ENCODE measurements around the gene GGCT.

The GGCT gene

DNA sequence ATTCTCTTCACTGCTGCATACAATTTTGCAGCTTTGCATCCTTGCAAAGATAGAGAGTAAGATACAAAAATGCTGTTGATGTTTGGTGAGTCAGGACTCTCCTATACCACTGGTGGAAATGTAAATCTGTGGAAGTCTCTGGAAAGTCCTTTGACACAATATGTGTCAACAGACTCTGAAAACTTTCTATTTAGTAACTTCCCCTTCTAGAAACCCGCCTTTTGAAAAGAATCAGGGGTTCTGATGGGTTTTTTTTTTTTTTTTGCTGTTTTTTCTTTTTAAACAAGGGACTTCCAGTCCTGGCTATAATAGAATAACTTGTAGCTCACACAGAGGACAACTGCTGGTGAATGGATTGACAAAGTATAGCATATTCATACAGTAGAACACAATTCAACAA, 42.5 kb downstream of the GGCT start:
- Histone ChIP-seq H3K4me3 (ENCODE audit: low read length in 2 of 2) (no peak overlapping the region), H3K9me3 (ENCODE audit: control insufficient read depth in 2 of 2, low read length in 2 of 2) (no peaks in the 10 kb centered on the region), H3K9ac (ENCODE audit: low read length in 2 of 2) (no peak overlapping the region), H3K36me3 (ENCODE audit: control insufficient read depth in 2 of 2, insufficient read depth in 2 of 2, low read length in 2 of 2) (no peaks in the 10 kb centered on the region), H3K4me1 (ENCODE audit: control insufficient read depth, insufficient read depth, low read length) (peaks cover 43% of the 10 kb centered on the region), H3K27me3 (ENCODE audit: control insufficient read depth in 1 of 2, insufficient read depth in 2 of 2, low read length in 2 of 2) (no peaks in the 10 kb centered on the region), H3K27ac (ENCODE audit: low read length) (no peak overlapping the region)

GRCh38 chr7:30460246-30460633, 44.4 kb downstream of the GGCT start:
- peaks cover 8 to 11% of the 10 kb centered on the region in 2 donors for H3K36me3 ChIP-seq (ENCODE audit: control insufficient read depth in 2 of 2, insufficient read depth in 2 of 2, low read length in 2 of 2)
- H3K9ac ChIP-seq (ENCODE audit: low read length in 2 of 2), result peak overlapping the region in 1 of 2 donors; percentile 7
- H3K27ac ChIP-seq (ENCODE audit: low read length), result peak overlapping the region; percentile 2
- peaks cover 32% of the 10 kb centered on the region for H3K4me1 ChIP-seq (ENCODE audit: control insufficient read depth, insufficient read depth, low read length)
- H3K4me3 ChIP-seq (ENCODE audit: low read length in 2 of 2), result peak overlapping the region in 1 of 2 donors; percentile 60
- H3K9me3 ChIP-seq (ENCODE audit: control insufficient read depth in 2 of 2, low read length in 2 of 2), result no peaks in the 10 kb centered on the region
- no peaks in the 10 kb centered on the region for H3K27me3 ChIP-seq (ENCODE audit: control insufficient read depth in 1 of 2, insufficient read depth in 2 of 2, low read length in 2 of 2)

- H3K27ac ChIP-seq (ENCODE audit: low read length), result peak overlapping the region; percentile 2
- H3K27me3 ChIP-seq (ENCODE audit: control insufficient read depth in 1 of 2, insufficient read depth in 2 of 2, low read length in 2 of 2), result no peaks in the 10 kb centered on the region
- H3K9me3 ChIP-seq (ENCODE audit: control insufficient read depth in 2 of 2, low read length in 2 of 2), result no peaks in the 10 kb centered on the region
- H3K4me3 ChIP-seq (ENCODE audit: low read length in 2 of 2), result peak overlapping the region; percentile 1 to 60
- peaks cover 8 to 16% of the 10 kb centered on the region in 2 donors for H3K36me3 ChIP-seq (ENCODE audit: control insufficient read depth in 2 of 2, insufficient read depth in 2 of 2, low read length in 2 of 2)
- peaks cover 28% of the 10 kb centered on the region for H3K4me1 ChIP-seq (ENCODE audit: control insufficient read depth, insufficient read depth, low read length)
- peak overlapping the region in 1 of 2 donors; percentile 7 for H3K9ac ChIP-seq (ENCODE audit: low read length in 2 of 2)
These were observed 44.9 kb downstream of the GGCT start for GRCh38 chr7:30459591-30460245.

- no peaks in the 10 kb centered on the region for H3K9me3 ChIP-seq (ENCODE audit: control insufficient read depth in 2 of 2, low read length in 2 of 2)
- no peak overlapping the region for H3K4me3 ChIP-seq (ENCODE audit: low read length in 2 of 2)
- H3K36me3 ChIP-seq (ENCODE audit: control insufficient read depth in 2 of 2, insufficient read depth in 2 of 2, low read length in 2 of 2), result peaks cover 10 to 23% of the 10 kb centered on the region in 2 donors
- peaks cover 20% of the 10 kb centered on the region for H3K4me1 ChIP-seq (ENCODE audit: control insufficient read depth, insufficient read depth, low read length)
- H3K27me3 ChIP-seq (ENCODE audit: control insufficient read depth in 1 of 2, insufficient read depth in 2 of 2, low read length in 2 of 2), result no peaks in the 10 kb centered on the region
- H3K27ac ChIP-seq (ENCODE audit: low read length), result no peak overlapping the region
- no peak overlapping the region for H3K9ac ChIP-seq (ENCODE audit: low read length in 2 of 2)
These were observed 46.3 kb downstream of the GGCT start for GRCh38 chr7:30458311-30458710.

- Histone ChIP-seq H3K36me3 (ENCODE audit: control insufficient read depth in 2 of 2, insufficient read depth in 2 of 2, low read length in 2 of 2) (peaks cover 10 to 43% of the 10 kb centered on the region in 2 donors), H3K27ac (ENCODE audit: low read length) (no peak overlapping the region), H3K4me3 (ENCODE audit: low read length in 2 of 2) (no peak overlapping the region), H3K27me3 (ENCODE audit: control insufficient read depth in 1 of 2, insufficient read depth in 2 of 2, low read length in 2 of 2) (no peaks in the 10 kb centered on the region), H3K4me1 (ENCODE audit: control insufficient read depth, insufficient read depth, low read length) (peaks cover 25% of the 10 kb centered on the region), H3K9ac (ENCODE audit: low read length in 2 of 2) (no peak overlapping the region), H3K9me3 (ENCODE audit: control insufficient read depth in 2 of 2, low read length in 2 of 2) (no peaks in the 10 kb centered on the region)
These were observed 50.7 kb downstream of the GGCT start for GRCh38 chr7:30453921-30454320.

DNA sequence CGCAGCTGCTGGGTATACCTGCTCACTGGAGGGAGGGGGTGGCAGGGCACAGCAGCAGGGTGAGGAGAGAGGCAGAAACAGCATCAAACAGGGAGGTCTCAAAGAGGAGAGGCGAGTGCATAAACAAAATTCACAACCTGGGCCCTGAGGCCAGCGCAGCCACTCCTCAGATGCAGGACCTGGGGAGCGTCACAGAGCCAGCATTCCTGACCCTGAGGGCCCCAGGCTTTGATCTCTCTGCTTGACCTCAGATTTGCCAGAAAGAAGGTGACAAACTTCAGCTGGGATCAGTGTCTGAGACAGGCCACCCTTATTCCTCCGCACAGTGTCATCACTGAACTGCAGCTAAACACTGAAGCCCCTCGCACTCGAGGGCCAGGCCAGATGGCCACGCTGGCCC, 51.6 kb downstream of the GGCT start:
- no peak overlapping the region for H3K9ac ChIP-seq (ENCODE audit: low read length in 2 of 2)
- H3K36me3 ChIP-seq (ENCODE audit: control insufficient read depth in 2 of 2, insufficient read depth in 2 of 2, low read length in 2 of 2), result peaks cover 10 to 46% of the 10 kb centered on the region in 2 donors

DNA sequence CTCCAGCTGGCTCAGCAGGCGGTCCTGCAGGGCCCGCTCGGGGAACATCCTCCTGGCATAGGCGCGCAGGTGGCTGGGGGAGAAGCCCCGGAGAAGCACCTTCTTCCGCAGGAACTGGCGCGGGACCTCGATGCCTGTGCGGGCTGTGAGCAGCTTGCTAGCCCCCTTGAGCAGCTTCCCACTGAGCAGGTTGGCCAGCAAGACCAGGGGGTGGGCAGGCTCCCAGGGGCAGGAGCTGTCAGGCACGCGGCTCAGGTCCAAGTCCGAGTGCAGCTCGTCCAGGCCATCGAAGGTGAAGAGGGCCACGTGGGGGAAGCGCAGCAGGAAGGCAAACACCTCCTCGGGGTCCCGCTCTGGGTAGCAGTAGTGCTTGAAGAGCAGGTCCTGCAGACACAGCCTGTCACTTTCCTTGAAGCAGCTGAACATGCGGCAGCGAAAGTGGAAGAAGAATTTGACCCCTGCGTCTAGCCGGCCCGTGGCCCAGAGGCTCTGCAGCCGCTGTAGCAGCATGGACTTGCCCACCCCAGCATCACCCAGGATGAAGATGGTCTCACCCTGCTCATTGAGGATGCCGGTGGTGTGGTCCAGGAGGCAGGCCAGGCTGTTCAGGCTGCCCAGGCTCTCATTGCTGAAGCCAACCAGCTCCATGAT, 52.2 kb downstream of the GGCT start:
- no peak overlapping the region for H3K4me3 ChIP-seq (ENCODE audit: low read length in 2 of 2)
- no peaks in the 10 kb centered on the region for H3K27me3 ChIP-seq (ENCODE audit: control insufficient read depth in 1 of 2, insufficient read depth in 2 of 2, low read length in 2 of 2)
- peaks cover 30% of the 10 kb centered on the region for H3K4me1 ChIP-seq (ENCODE audit: control insufficient read depth, insufficient read depth, low read length)
- H3K9me3 ChIP-seq (ENCODE audit: control insufficient read depth in 2 of 2, low read length in 2 of 2), result no peaks in the 10 kb centered on the region
- peaks cover 10 to 50% of the 10 kb centered on the region in 2 donors for H3K36me3 ChIP-seq (ENCODE audit: control insufficient read depth in 2 of 2, insufficient read depth in 2 of 2, low read length in 2 of 2)
- no peak overlapping the region for H3K9ac ChIP-seq (ENCODE audit: low read length in 2 of 2)
- no peak overlapping the region for H3K27ac ChIP-seq (ENCODE audit: low read length)

More for the DNA sequence above, 51.6 kb downstream of the GGCT start:
- Histone ChIP-seq H3K4me1 (ENCODE audit: control insufficient read depth, insufficient read depth, low read length) (peaks cover 33% of the 10 kb centered on the region), H3K4me3 (ENCODE audit: low read length in 2 of 2) (no peak overlapping the region), H3K27me3 (ENCODE audit: control insufficient read depth in 1 of 2, insufficient read depth in 2 of 2, low read length in 2 of 2) (no peaks in the 10 kb centered on the region), H3K9me3 (ENCODE audit: control insufficient read depth in 2 of 2, low read length in 2 of 2) (no peaks in the 10 kb centered on the region), H3K27ac (ENCODE audit: low read length) (no peak overlapping the region)

- Histone ChIP-seq H3K9ac (ENCODE audit: low read length in 2 of 2) (no peak overlapping the region), H3K27me3 (ENCODE audit: control insufficient read depth in 1 of 2, insufficient read depth in 2 of 2, low read length in 2 of 2) (no peaks in the 10 kb centered on the region), H3K27ac (ENCODE audit: low read length) (no peak overlapping the region), H3K9me3 (ENCODE audit: control insufficient read depth in 2 of 2, low read length in 2 of 2) (no peaks in the 10 kb centered on the region), H3K36me3 (ENCODE audit: control insufficient read depth in 2 of 2, insufficient read depth in 2 of 2, low read length in 2 of 2) (peaks cover 10 to 52% of the 10 kb centered on the region in 2 donors), H3K4me1 (ENCODE audit: control insufficient read depth, insufficient read depth, low read length) (peaks cover 30% of the 10 kb centered on the region), H3K4me3 (ENCODE audit: low read length in 2 of 2) (no peak overlapping the region)
These were observed 52.9 kb downstream of the GGCT start for GRCh38 chr7:30451539-30452279.

DNA sequence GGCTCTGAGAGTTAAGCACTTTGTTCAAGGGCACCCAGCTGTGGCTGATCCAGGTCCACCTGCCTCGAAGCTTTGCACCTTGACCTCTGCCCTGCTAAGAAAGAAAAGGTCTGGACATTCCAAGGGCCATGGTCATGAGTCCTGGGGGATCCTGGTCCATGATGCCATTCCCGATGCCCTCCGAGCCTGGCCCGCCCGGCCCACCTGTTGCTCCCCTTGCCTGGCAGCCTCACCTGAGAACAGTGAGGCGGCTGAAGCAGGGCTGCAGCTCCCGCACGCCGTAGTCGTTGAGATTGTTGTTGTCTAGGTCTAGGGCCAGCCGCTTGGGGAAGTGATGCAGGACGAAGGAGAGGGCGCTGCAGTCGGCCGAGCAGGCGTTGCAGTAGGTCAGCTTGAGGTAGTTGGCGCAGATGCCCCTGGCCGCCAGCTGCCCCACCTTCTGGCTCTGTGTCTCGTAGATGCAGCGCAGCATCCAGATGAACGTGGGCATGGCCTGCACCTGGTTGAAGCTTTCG, 53.6 kb downstream of the GGCT start:
- Histone ChIP-seq H3K4me3 (ENCODE audit: low read length in 2 of 2) (no peak overlapping the region), H3K4me1 (ENCODE audit: control insufficient read depth, insufficient read depth, low read length) (peaks cover 34% of the 10 kb centered on the region), H3K36me3 (ENCODE audit: control insufficient read depth in 2 of 2, insufficient read depth in 2 of 2, low read length in 2 of 2) (peaks cover 4 to 50% of the 10 kb centered on the region in 2 donors), H3K27me3 (ENCODE audit: control insufficient read depth in 1 of 2, insufficient read depth in 2 of 2, low read length in 2 of 2) (no peaks in the 10 kb centered on the region), H3K9ac (ENCODE audit: low read length in 2 of 2) (no peak overlapping the region), H3K9me3 (ENCODE audit: control insufficient read depth in 2 of 2, low read length in 2 of 2) (no peaks in the 10 kb centered on the region), H3K27ac (ENCODE audit: low read length) (no peak overlapping the region)

DNA sequence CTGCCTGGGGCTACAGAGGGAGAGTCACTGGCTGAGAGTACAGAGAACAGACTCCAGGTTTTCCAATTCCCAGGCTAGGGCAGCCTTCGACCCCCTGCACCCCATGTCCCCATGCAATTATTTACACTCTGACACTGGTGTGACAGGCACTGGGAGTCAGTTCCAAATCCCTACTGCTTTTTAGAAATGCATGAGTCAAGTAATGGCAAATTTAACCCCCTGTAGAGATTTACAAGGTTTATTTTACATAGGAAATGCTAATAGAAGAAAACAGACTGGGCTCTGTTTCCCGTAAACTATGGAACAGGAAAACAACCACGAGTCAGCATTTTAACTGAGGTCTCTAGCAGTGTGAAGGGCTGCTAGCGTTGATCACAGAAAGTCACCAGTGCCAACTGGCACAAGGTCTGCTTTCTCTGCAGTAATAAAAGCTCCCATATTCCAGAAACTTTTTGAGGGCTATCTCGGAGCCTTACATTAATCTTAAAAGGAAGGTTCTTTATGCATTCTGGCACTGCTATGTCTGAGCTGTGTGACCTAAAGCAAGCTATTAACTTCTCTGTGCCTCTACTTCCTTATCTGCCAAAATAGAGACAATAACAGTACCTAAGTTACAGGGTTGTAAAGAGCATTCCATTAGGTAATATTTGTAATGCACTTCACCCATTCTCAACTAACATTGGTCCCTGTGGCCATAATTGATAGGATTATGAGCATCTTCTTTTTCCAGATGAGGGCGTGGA, 54.2 kb downstream of the GGCT start:
- H3K27me3 ChIP-seq (ENCODE audit: control insufficient read depth in 1 of 2, insufficient read depth in 2 of 2, low read length in 2 of 2), result no peaks in the 10 kb centered on the region
- H3K36me3 ChIP-seq (ENCODE audit: control insufficient read depth in 2 of 2, insufficient read depth in 2 of 2, low read length in 2 of 2), result peaks cover 2 to 49% of the 10 kb centered on the region in 2 donors
- no peak overlapping the region for H3K4me3 ChIP-seq (ENCODE audit: low read length in 2 of 2)
- no peak overlapping the region for H3K27ac ChIP-seq (ENCODE audit: low read length)
- H3K4me1 ChIP-seq (ENCODE audit: control insufficient read depth, insufficient read depth, low read length), result peaks cover 35% of the 10 kb centered on the region
- no peaks in the 10 kb centered on the region for H3K9me3 ChIP-seq (ENCODE audit: control insufficient read depth in 2 of 2, low read length in 2 of 2)
- no peak overlapping the region for H3K9ac ChIP-seq (ENCODE audit: low read length in 2 of 2)
